Uterus (tissue), 4 donors: ENCODE measurements around the gene GRIK3. TPM values are rescaled to one million over a fixed set of nuclear protein-coding genes. Genes with fewer than 3 reads are reported as not detected.

Experiments used
- DNase-seq, 2 donors: peaks; one replicate each; pipeline ENCODE4 v3.0.0-alpha.2; 2019 to 2020
- H3K27ac ChIP-seq, 2 donors: fragments of 200-600 bp; sonication (generic); 1 replicate in 1 of 2; 2 replicates in 1 of 2; pipeline ENCODE4 v1.5.1; 2016 to 2018
- H3K27me3 ChIP-seq, 2 donors: fragments of 200-600 bp; sonication (generic); one replicate each; pipeline ENCODE4 v1.5.1; 2018 to 2019; ENCODE audit warnings: control low read depth in 1 of 2
- H3K36me3 ChIP-seq, 2 donors: fragments of 200-600 bp; sonication (generic); one replicate each; pipeline ENCODE4 v1.5.1; 2019; ENCODE audit warnings: control low read depth in 1 of 2
- H3K4me1 ChIP-seq, 2 donors: fragments of 200-600 bp; sonication (generic); one replicate each; pipeline ENCODE4 v1.5.1; 2018 to 2019; ENCODE audit warnings: control low read depth in 1 of 2
- H3K4me3 ChIP-seq, 2 donors: fragments of 200-600 bp; sonication (generic); 1 replicate in 1 of 2; 2 replicates in 1 of 2; pipeline ENCODE4 v1.5.1; 2018 to 2019; ENCODE audit warnings: mild to moderate bottlenecking in 1 of 2
- H3K9me3 ChIP-seq, 2 donors: fragments of 200-600 bp; sonication (generic); one replicate each; pipeline ENCODE4 v1.5.1; 2019; ENCODE audit warnings: control low read depth in 1 of 2
- POLR2A ChIP-seq, 2 donors: fragments of 450-650 bp; IDR thresholded peaks; one replicate each; pipeline ENCODE4 v1.6.1; 2016; ENCODE audit warnings: antibody characterized with exemption in 2 of 2, mild to moderate bottlenecking in 1 of 2, moderate library complexity in 1 of 2
- intact Hi-C: fragments of 100-400 bp; cut with DNase I; formaldehyde crosslinking; loops from one replicate; pipeline ENCODE4 v1.15.1; 2023; ENCODE audit warnings: low total_unique reads
- total RNA-seq, 4 donors: library from RNA; depleted of rRNA in 3 of 4; stranded (reverse); fragments of >200 nt in 3 of 4; gene quantifications; one replicate each; pipeline versions ENCODE4 v1.1.0 to v1.2.4, GENCODE V29; 2014 to 2023
- TF ChIP-seq, protein P1 (sequence below), 4 experiments: fragments of 200-600 bp in 2 of 4; fragments of 450-650 bp in 2 of 4; sonication (generic) in 2 of 4; IDR thresholded peaks; one replicate each; pipeline ENCODE4 v1.5.1; 2016 to 2019; ENCODE audit warnings: antibody characterized with exemption in 4 of 4, mild to moderate bottlenecking in 2 of 4, moderate library complexity in 1 of 4
- donor health status: DM: yes; HTN: yes; CAD: no.

The GRIK3 gene
- total RNA-seq, 4 donors from 2014 or later: 0.52 to 1.6 TPM; not detected in 2

DNA sequence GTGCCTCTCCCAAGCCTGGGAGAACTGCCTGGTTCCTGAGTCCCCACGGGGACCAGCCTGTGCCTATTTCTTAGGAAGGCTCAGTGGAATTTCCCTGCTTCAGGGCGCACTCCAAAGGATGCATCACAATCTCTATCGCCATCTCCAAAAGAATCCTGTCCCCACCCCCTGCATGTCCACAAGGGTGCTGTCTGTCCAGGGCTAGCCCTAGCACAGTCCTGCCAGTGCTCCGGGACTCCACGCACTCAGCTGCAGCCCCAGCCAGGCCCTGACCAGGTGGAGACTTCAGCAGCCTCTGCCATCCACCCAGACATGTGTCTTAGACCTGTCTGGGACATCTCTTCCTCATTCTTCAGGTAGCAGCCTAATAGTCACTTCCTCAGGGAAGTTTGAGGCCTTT is 199.7 kb downstream of the GRIK3 start:
- TF ChIP-seq POLR2A (IDR thresholded peaks at IDR 0.05): no peak
- intact Hi-C loops: no loop called here
- H3K27ac ChIP-seq: no peak overlapping the region

DNA sequence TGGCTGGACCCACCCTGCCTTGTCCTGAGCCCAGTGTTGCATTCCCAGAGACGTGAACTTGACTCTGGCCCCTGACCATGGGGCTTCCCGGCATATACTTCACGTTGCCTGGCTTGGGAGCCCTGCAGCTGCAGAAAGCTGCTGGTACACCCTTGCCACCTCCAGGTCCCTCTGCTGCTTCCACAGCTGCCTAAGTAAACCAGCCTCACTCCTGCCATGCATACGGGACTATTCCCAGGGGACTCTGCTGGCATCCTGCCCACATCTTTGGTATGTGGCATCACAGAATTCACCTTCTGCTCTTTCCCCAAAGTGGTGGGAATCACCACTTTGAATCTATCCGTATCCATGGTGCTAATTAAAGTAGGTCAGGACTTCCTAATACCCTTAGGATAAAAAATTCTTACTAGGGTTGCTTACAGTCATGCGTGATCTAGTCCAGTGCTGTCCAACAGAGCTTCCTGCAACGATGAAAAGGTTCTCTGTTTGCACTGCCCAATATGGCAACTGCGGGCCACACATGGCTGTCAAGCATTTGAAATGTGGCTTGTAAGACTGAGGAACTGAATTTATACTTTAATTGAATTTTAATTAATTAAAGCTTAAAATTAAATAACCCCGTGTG is 203.0 kb downstream of the GRIK3 start:
- Histone ChIP-seq H3K27ac (no peak overlapping the region), H3K4me3 (no peak overlapping the region), H3K27me3 (no peaks in the 10 kb centered on the region), H3K36me3 (no peaks in the 10 kb centered on the region), H3K4me1 (no peaks in the 10 kb centered on the region), H3K9me3 (no peaks in the 10 kb centered on the region)
- TF ChIP-seq, protein P1, sequence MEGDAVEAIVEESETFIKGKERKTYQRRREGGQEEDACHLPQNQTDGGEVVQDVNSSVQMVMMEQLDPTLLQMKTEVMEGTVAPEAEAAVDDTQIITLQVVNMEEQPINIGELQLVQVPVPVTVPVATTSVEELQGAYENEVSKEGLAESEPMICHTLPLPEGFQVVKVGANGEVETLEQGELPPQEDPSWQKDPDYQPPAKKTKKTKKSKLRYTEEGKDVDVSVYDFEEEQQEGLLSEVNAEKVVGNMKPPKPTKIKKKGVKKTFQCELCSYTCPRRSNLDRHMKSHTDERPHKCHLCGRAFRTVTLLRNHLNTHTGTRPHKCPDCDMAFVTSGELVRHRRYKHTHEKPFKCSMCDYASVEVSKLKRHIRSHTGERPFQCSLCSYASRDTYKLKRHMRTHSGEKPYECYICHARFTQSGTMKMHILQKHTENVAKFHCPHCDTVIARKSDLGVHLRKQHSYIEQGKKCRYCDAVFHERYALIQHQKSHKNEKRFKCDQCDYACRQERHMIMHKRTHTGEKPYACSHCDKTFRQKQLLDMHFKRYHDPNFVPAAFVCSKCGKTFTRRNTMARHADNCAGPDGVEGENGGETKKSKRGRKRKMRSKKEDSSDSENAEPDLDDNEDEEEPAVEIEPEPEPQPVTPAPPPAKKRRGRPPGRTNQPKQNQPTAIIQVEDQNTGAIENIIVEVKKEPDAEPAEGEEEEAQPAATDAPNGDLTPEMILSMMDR (IDR thresholded peaks at IDR 0.05): no peak
- no peak for TF ChIP-seq POLR2A (IDR thresholded peaks at IDR 0.05)
- no peak for DNase-seq
- intact Hi-C loops: no loop called here

More for the DNA sequence above, 199.7 kb downstream of the GRIK3 start:
- Histone ChIP-seq H3K36me3 (no peaks in the 10 kb centered on the region), H3K27me3 (no peaks in the 10 kb centered on the region), H3K9me3 (no peaks in the 10 kb centered on the region), H3K4me1 (no peaks in the 10 kb centered on the region), H3K4me3 (no peak overlapping the region)
- no peak for DNase-seq

DNA sequence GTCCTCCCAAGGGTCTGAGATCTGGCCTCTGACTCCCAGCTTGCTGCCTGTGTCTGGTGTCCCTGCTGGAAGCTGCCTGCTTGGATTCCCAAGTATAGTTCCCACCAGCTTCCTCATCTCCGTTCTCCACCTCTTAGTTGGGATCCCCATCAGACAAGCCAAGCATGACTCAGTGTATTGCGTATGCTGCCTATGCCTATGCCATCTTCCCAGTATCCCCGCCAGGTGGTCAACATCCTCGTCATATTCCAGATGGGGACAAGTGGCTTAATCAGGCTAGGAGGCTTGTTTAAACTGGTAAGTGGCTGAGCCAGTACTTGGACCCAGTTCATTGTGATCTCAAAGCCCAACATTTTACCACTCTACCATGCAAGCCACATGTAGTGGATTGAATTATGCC is 204.4 kb downstream of the GRIK3 start:
- H3K9me3 ChIP-seq: no peaks in the 10 kb centered on the region
- no peak for DNase-seq
- no peak overlapping the region for H3K27ac ChIP-seq
- H3K27me3 ChIP-seq: no peaks in the 10 kb centered on the region
- TF ChIP-seq, protein P1 (IDR thresholded peaks at IDR 0.05): no peak
- TF ChIP-seq POLR2A (IDR thresholded peaks at IDR 0.05): no peak
- intact Hi-C loops: no loop called here
- H3K36me3 ChIP-seq: no peaks in the 10 kb centered on the region
- H3K4me1 ChIP-seq: no peaks in the 10 kb centered on the region
- H3K4me3 ChIP-seq: no peak overlapping the region

DNA sequence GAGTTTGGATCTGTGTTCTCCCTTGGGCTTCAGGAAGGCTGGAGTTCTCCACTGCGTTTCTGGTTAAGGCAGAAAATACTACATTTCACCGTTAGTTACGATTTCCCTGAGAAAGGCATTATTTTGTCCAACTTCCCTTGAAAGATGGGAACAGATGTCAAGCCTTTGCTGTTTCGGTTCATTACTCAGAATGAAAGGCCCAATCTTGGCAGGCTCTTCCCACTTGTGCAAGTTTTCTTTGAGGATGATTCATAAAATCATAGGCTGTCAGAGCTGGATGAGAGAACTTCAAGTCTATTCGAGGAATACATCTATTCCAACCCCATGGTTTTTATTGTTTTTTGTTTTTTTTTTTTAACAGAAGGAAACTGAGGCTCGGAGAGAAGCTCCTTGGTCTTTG is 205.2 kb downstream of the GRIK3 start:
- Histone ChIP-seq H3K9me3 (no peaks in the 10 kb centered on the region), H3K36me3 (no peaks in the 10 kb centered on the region), H3K27ac (no peak overlapping the region), H3K4me3 (no peak overlapping the region), H3K27me3 (no peaks in the 10 kb centered on the region), H3K4me1 (no peaks in the 10 kb centered on the region)
- intact Hi-C loops: no loop called here
- DNase-seq: no peak
- TF ChIP-seq POLR2A (IDR thresholded peaks at IDR 0.05): no peak
- TF ChIP-seq, protein P1 (IDR thresholded peaks at IDR 0.05): no peak

DNA sequence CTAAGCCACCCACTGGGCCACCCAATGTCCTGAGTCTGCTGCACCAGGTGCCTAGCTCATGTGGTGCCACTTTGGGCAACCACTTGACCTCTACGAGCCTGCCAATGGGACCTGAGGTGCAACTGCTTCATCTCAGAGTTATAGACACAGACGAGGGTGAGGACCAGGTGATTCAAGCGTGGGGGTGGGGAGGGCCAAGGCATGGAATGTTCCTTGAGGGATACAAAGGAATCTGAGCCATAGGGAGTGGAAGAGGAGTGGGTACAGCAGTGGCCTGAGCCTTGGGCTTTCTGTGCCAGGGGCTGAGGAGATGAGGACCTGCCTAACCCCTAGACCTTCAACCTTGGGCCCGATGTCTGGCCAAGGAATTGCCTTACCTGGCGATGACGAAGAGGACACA is 209.1 kb downstream of the GRIK3 start:
- H3K27ac ChIP-seq: no peak overlapping the region
- H3K4me1 ChIP-seq: no peaks in the 10 kb centered on the region
- no peak overlapping the region for H3K4me3 ChIP-seq
- H3K27me3 ChIP-seq: no peaks in the 10 kb centered on the region
- no peaks in the 10 kb centered on the region for H3K9me3 ChIP-seq
- no peak for TF ChIP-seq POLR2A (IDR thresholded peaks at IDR 0.05)
- TF ChIP-seq, protein P1 (IDR thresholded peaks at IDR 0.05): no peak
- H3K36me3 ChIP-seq: no peaks in the 10 kb centered on the region
- DNase-seq: no peak
- intact Hi-C loops: no loop called here
